Suprapubic skin (tissue), 4 donors: Measurements from ENCODE around the gene PCNX4. TPM values are rescaled to one million over a fixed set of nuclear protein-coding genes. Genes with fewer than 3 reads are reported as not detected.

ENCODE experiments used
- DNase-seq, 2 donors: peaks; one replicate each; pipeline ENCODE4 v3.0.0-alpha.2; 2019; ENCODE audit warnings: low spot score in 2 of 2
- H3K27ac ChIP-seq: fragments of 200-600 bp; sonication (generic); one replicate; pipeline ENCODE4 v1.5.1; 2019
- H3K27me3 ChIP-seq: fragments of 200-600 bp; sonication (generic); one replicate; pipeline ENCODE4 v1.5.1; 2019
- H3K36me3 ChIP-seq: fragments of 200-600 bp; sonication (generic); one replicate; pipeline ENCODE4 v1.5.1; 2019
- H3K4me1 ChIP-seq: fragments of 200-600 bp; sonication (generic); one replicate; pipeline ENCODE4 v1.5.1; 2019
- H3K4me3 ChIP-seq: fragments of 200-600 bp; sonication (generic); one replicate; pipeline ENCODE4 v1.5.1; 2019; ENCODE audit warnings: mild to moderate bottlenecking
- H3K9me3 ChIP-seq: fragments of 200-600 bp; sonication (generic); one replicate; pipeline ENCODE4 v1.5.1; 2019
- CTCF ChIP-seq, 2 donors: fragments of 200-600 bp in 1 of 2; fragments of 450-650 bp in 1 of 2; sonication (generic) in 1 of 2; IDR thresholded peaks; one replicate each; pipeline ENCODE4 v1.5.1; 2016 to 2019; ENCODE audit warnings: antibody characterized with exemption in 2 of 2, mild to moderate bottlenecking in 1 of 2, moderate library complexity in 1 of 2
- EP300 ChIP-seq: sonication (generic); formaldehyde crosslinking; IDR thresholded peaks from one replicate; pipeline ENCODE4 v1.6.1; 2017; ENCODE audit warnings: antibody characterized with exemption
- POLR2A ChIP-seq, 2 donors: fragments of 450-650 bp; IDR thresholded peaks; one replicate each; pipeline ENCODE4 v1.6.1; 2017; ENCODE audit warnings: antibody characterized with exemption in 2 of 2, mild to moderate bottlenecking in 2 of 2, moderate library complexity in 2 of 2
- POLR2AphosphoS5 ChIP-seq, 3 donors: sonication (generic); formaldehyde crosslinking; IDR thresholded peaks; one replicate each; pipeline ENCODE4 v1.6.1; 2017; ENCODE audit warnings: antibody characterized with exemption in 3 of 3
- WGBS: methylation state at CpG from one replicate; pipeline ENCODE4 v1.1.5; 2018; 5-methylcytosine and 5-hydroxymethylcytosine counted together
- total RNA-seq, 4 donors: library from RNA; depleted of rRNA; stranded (reverse); fragments of >200 nt; gene quantifications; one replicate each; pipeline ENCODE4 v1.1.0, GENCODE V29; 2016

The PCNX4 gene
- total RNA-seq, 4 donors from 2014 or later = 26.5 to 56.3 (median 42.5) TPM

- H3K4me3 ChIP-seq = no peak overlapping the region
- H3K9me3 ChIP-seq = no peaks in the 10 kb centered on the region
- WGBS = 63% methylated on average over 1 of the region's 1 CpG
- DNase-seq = no peak
- no peaks in the 10 kb centered on the region for H3K36me3 ChIP-seq
- H3K27ac ChIP-seq = no peak overlapping the region
- TF ChIP-seq CTCF (IDR thresholded peaks at IDR 0.05) = no peak
- TF ChIP-seq POLR2AphosphoS5 (IDR thresholded peaks at IDR 0.05) = no peak
- TF ChIP-seq EP300 = no peak
- no peak for TF ChIP-seq POLR2A (IDR thresholded peaks at IDR 0.05)
- H3K4me1 ChIP-seq = no peaks in the 10 kb centered on the region
- no peaks in the 10 kb centered on the region for H3K27me3 ChIP-seq
These were observed 122.8 kb downstream of the PCNX4 start for GRCh38 chr14:60214415-60215126.

- H3K36me3 ChIP-seq = no peaks in the 10 kb centered on the region
These were observed 123.4 kb downstream of the PCNX4 start for GRCh38 chr14:60215127-60215444.

GRCh38 chr14:60215520-60216420, 124.0 kb downstream of the PCNX4 start:
- Histone ChIP-seq H3K9me3 (no peaks in the 10 kb centered on the region), H3K27ac (no peak overlapping the region), H3K4me1 (no peaks in the 10 kb centered on the region), H3K4me3 (no peak overlapping the region), H3K36me3 (no peaks in the 10 kb centered on the region), H3K27me3 (no peaks in the 10 kb centered on the region)
- no peak for TF ChIP-seq CTCF (IDR thresholded peaks at IDR 0.05)
- TF ChIP-seq EP300 = no peak
- no peak for TF ChIP-seq POLR2A (IDR thresholded peaks at IDR 0.05)
- no peak for TF ChIP-seq POLR2AphosphoS5 (IDR thresholded peaks at IDR 0.05)
- DNase-seq = no peak
- WGBS = 91% methylated on average over 4 of the region's 4 CpGs

More at GRCh38 chr14:60215127-60215444, 123.4 kb downstream of the PCNX4 start:
- Histone ChIP-seq H3K4me1 (no peaks in the 10 kb centered on the region), H3K27me3 (no peaks in the 10 kb centered on the region), H3K9me3 (no peaks in the 10 kb centered on the region), H3K27ac (no peak overlapping the region), H3K4me3 (no peak overlapping the region)
- WGBS = 78% methylated on average over 2 of the region's 2 CpGs
- DNase-seq = no peak
- no peak for TF ChIP-seq POLR2AphosphoS5 (IDR thresholded peaks at IDR 0.05)
- no peak for TF ChIP-seq EP300
- no peak for TF ChIP-seq CTCF (IDR thresholded peaks at IDR 0.05)
- TF ChIP-seq POLR2A (IDR thresholded peaks at IDR 0.05) = no peak

GRCh38 chr14:60217713-60218112, 126.0 kb downstream of the PCNX4 start:
- Histone ChIP-seq H3K27ac (no peak overlapping the region), H3K4me1 (no peaks in the 10 kb centered on the region), H3K4me3 (no peak overlapping the region), H3K9me3 (no peaks in the 10 kb centered on the region), H3K27me3 (no peaks in the 10 kb centered on the region), H3K36me3 (no peaks in the 10 kb centered on the region)
- DNase-seq = no peak
- TF ChIP-seq EP300 (no peak), CTCF (IDR thresholded peaks at IDR 0.05) (no peak), POLR2AphosphoS5 (IDR thresholded peaks at IDR 0.05) (no peak), POLR2A (IDR thresholded peaks at IDR 0.05) (no peak)
- WGBS = 84% methylated on average over 3 of the region's 3 CpGs

Other genes with a start within 250 kb of the PCNX4 start
- 1 to 10 TPM; 3.0 to 7.5 (median 3.9) TPM for gene RTN1, start 221.1 kb upstream of the PCNX4 start, total RNA-seq
- not detected for gene LRRC9, start 171.8 kb upstream of the PCNX4 start, total RNA-seq
- gene DHRS7, start 73.5 kb downstream of the PCNX4 start, total RNA-seq = 10 to 100 TPM; 33.7 to 91.7 (median 39.8) TPM
- 10 to 100 TPM; 29.7 to 58.4 (median 43.5) TPM for gene PPM1A, start 157.3 kb downstream of the PCNX4 start, total RNA-seq